Measurements from ENCODE around the gene SLC44A5.

- TF ChIP-seq POLR2AphosphoS5 (IDR thresholded peaks at IDR 0.05) (no peak), POLR2A (IDR thresholded peaks at IDR 0.05) (no peak)
- TF ChIP-seq, protein P1, sequence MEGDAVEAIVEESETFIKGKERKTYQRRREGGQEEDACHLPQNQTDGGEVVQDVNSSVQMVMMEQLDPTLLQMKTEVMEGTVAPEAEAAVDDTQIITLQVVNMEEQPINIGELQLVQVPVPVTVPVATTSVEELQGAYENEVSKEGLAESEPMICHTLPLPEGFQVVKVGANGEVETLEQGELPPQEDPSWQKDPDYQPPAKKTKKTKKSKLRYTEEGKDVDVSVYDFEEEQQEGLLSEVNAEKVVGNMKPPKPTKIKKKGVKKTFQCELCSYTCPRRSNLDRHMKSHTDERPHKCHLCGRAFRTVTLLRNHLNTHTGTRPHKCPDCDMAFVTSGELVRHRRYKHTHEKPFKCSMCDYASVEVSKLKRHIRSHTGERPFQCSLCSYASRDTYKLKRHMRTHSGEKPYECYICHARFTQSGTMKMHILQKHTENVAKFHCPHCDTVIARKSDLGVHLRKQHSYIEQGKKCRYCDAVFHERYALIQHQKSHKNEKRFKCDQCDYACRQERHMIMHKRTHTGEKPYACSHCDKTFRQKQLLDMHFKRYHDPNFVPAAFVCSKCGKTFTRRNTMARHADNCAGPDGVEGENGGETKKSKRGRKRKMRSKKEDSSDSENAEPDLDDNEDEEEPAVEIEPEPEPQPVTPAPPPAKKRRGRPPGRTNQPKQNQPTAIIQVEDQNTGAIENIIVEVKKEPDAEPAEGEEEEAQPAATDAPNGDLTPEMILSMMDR (IDR thresholded peaks at IDR 0.05), result no peak
Measured at GRCh38 chr1:75589637-75590036, 21.3 kb downstream of the SLC44A5 start.
